GM12878 (cell line): ENCODE measurements around the gene AOPEP. TPM values are rescaled to one million over a fixed set of nuclear protein-coding genes. Genes with fewer than 3 reads are reported as not detected.

ENCODE experiments used
- ATAC-seq: fragments of 200-7000 bp; cut with Tn5 transposase; 3 replicates; pipeline ENCODE4 v1.9.1; 2020; ENCODE audit warnings: mild to moderate bottlenecking, moderate library complexity
- BruUV-seq: library from RNA; stranded (reverse); fragments of 400-500 nt; replicated peaks from 2 replicates; lab custom pipeline; 2021; lab: Mats Ljungman, UMichigan
- CTCF ChIA-PET: fragments of 300-600 bp; sonication (Branson Sonifier 250); formaldehyde crosslinking; extraction: SDS; loops from one replicate; lab custom pipeline; 2021; ENCODE audit warnings: inconsistent platforms; lab: Yijun Ruan, JAX
- POLR2A ChIA-PET: fragments of 350-600 bp; formaldehyde crosslinking; extraction: SDS; loops from one replicate; lab custom pipeline; 2021; ENCODE audit warnings: inconsistent platforms; lab: Charles Lee
- RAD21 ChIA-PET: fragments of 300-600 bp; sonication (Branson Sonifier 250); formaldehyde crosslinking; loops from one replicate; lab custom pipeline; 2023; ENCODE audit warnings: antibody characterized with exemption; ENCODE audit not compliant: unreplicated experiment; lab: Charles Lee
- SMC1A ChIA-PET: fragments of 300-600 bp; sonication (Branson Sonifier 250); formaldehyde crosslinking; loops from one replicate; lab custom pipeline; 2023; ENCODE audit not compliant: unreplicated experiment, uncharacterized antibody; lab: Charles Lee
- DNase-seq: peaks from one replicate; pipeline ENCODE4 v3.0.0-alpha.2; 2011; ENCODE audit warnings: low read depth, low spot score
- FAIRE-seq: peaks from 3 replicates; lab custom pipeline; 2011; peaks lifted over from hg19 to GRCh38; lab: Jason Lieb, UNC
- H2AFZ ChIP-seq: 2 replicates; pipeline ENCODE4 v1.6.0; 2011; ENCODE audit warnings: low read depth, low read length, control low read depth; ENCODE audit not compliant: control insufficient read depth
- H3K27ac ChIP-seq: 2 replicates; pipeline ENCODE4 v1.5.1; 2011; ENCODE audit warnings: control low read depth; ENCODE audit not compliant: control insufficient read depth, insufficient read depth
- H3K27me3 ChIP-seq, 2 experiments: replicated peaks in 1 of 2; 2 replicates each; pipeline versions ENCODE4 v1.6.0 to v1.6.1; 2011; ENCODE audit warnings: low read length in 1 of 2; ENCODE audit not compliant: control insufficient read depth in 2 of 2, insufficient read depth in 2 of 2
- H3K36me3 ChIP-seq, 2 experiments: 2 replicates each; pipeline ENCODE4 v1.5.1; 2011; ENCODE audit warnings: low read length in 1 of 2; ENCODE audit not compliant: control insufficient read depth in 2 of 2, insufficient read depth in 2 of 2
- H3K4me1 ChIP-seq: 2 replicates; pipeline ENCODE4 v1.6.1; 2011; ENCODE audit warnings: mild to moderate bottlenecking, low read length, moderate library complexity, mixed read lengths; ENCODE audit not compliant: control insufficient read depth, insufficient read depth
- H3K4me2 ChIP-seq: 2 replicates; pipeline ENCODE4 v1.6.0; 2011; ENCODE audit warnings: control low read depth; ENCODE audit not compliant: control insufficient read depth, insufficient read depth
- H3K4me3 ChIP-seq: fragments of 200-600 bp; sonication (generic); 2 replicates; pipeline ENCODE4 v1.5.1; 2016
- H3K79me2 ChIP-seq: 2 replicates; pipeline ENCODE4 v1.6.0; 2011; ENCODE audit warnings: low read length; ENCODE audit not compliant: control insufficient read depth, insufficient read depth
- H3K9ac ChIP-seq: 2 replicates; pipeline ENCODE4 v1.8.0; 2011; ENCODE audit warnings: low read length, control low read depth, mixed read lengths; ENCODE audit not compliant: control insufficient read depth, insufficient read depth
- H3K9me3 ChIP-seq: replicated peaks from 3 replicates; pipeline ENCODE4 v1.5.1; 2011; ENCODE audit warnings: mild to moderate bottlenecking, low read length; ENCODE audit not compliant: control insufficient read depth, insufficient read depth
- H4K20me1 ChIP-seq: 2 replicates; pipeline ENCODE4 v1.6.0; 2011; ENCODE audit not compliant: control insufficient read depth, insufficient read depth
- ATF7 ChIP-seq: fragments of 450-650 bp; IDR thresholded peaks from 2 replicates; pipeline ENCODE4 v1.6.1; 2016; ENCODE audit warnings: low read depth, mild to moderate bottlenecking
- BCL11A ChIP-seq: IDR thresholded peaks from 2 replicates; pipeline ENCODE4 v1.6.1; 2011; ENCODE audit warnings: low read depth, low read length
- BRCA1 ChIP-seq: IDR thresholded peaks from 2 replicates; pipeline ENCODE4 v1.6.1; 2011; ENCODE audit warnings: low read depth, low read length, improper control_type of control experiment
- JUND ChIP-seq: IDR thresholded peaks from 2 replicates; pipeline ENCODE4 v1.6.1; 2012; ENCODE audit warnings: low read depth, mild to moderate bottlenecking, low read length, improper control_type of control experiment, moderate library complexity
- KDM1A ChIP-seq: fragments of 200-600 bp; sonication (generic); IDR thresholded peaks from 2 replicates; pipeline ENCODE4 v1.6.1; 2016; ENCODE audit warnings: borderline replicate concordance
- LARP7 ChIP-seq: fragments of 450-650 bp; IDR thresholded peaks from 2 replicates; pipeline ENCODE4 v1.6.1; 2017; ENCODE audit warnings: mild to moderate bottlenecking
- NRF1 ChIP-seq: conservative IDR thresholded peaks from 2 replicates; pipeline ENCODE4 v1.6.1; 2011; ENCODE audit warnings: mild to moderate bottlenecking, low read depth, low read length, improper control_type of control experiment
- SP1 ChIP-seq: IDR thresholded peaks from one replicate; pipeline ENCODE4 v1.6.1; 2011; ENCODE audit warnings: low read depth, low read length
- STAT1 ChIP-seq: fragments of 450-650 bp; conservative IDR thresholded peaks from 2 replicates; pipeline ENCODE4 v1.6.1; 2014; ENCODE audit warnings: antibody characterized with exemption, mild to moderate bottlenecking
- ZNF24 ChIP-seq: fragments of 450-650 bp; IDR thresholded peaks from 2 replicates; pipeline ENCODE4 v1.6.1; 2017; ENCODE audit warnings: antibody characterized with exemption, mild to moderate bottlenecking
- WGBS: methylation state at CpG from one replicate; pipeline ENCODE4 v1.1.6; 2016; ENCODE audit warnings: low lambda C conversion rate; ENCODE audit not compliant: insufficient replicate concordance, insufficient coverage; ENCODE audit errors: missing lambda C conversion rate; 5-methylcytosine and 5-hydroxymethylcytosine counted together
- in situ Hi-C: fragments of 300-500 bp; cut with MboI; formaldehyde crosslinking; loops from 9 replicates; pipeline ENCODE4 v1.14.3; 2018; ENCODE audit warnings: mixed read lengths
- intact Hi-C: fragments of 100-400 bp; cut with micrococcal nuclease; formaldehyde crosslinking; loops from one replicate; pipeline ENCODE4 v1.14.2; 2022; ENCODE audit not compliant: unreplicated experiment
- polyA plus RNA-seq, 11 experiments: library from polyadenylated mRNA; depleted of rRNA in 4 of 11; unstranded in 6 of 11; stranded (reverse) in 5 of 11; fragments of >200 nt; fragmentation: Nextera tagmentation in 4 of 11; fragmentation: Illumina TruSeq in 1 of 11; extraction: Ambion mirVana in 4 of 11; extraction: Trizol in 1 of 11; gene quantifications; 1 replicate in 1 of 11; 2 replicates in 10 of 11; pipeline versions ENCODE4 v1.2.1 to v1.2.3, GENCODE V29; 2011 to 2016; ENCODE audit warnings: inconsistent platforms in 2 of 11, missing spikeins in 2 of 11, low read depth in 1 of 11
- total RNA-seq, 4 experiments: library from RNA; depleted of rRNA in 3 of 4; stranded (reverse); fragments of >200 nt in 3 of 4; fragmentation: Illumina TruSeq in 1 of 4; extraction: Trizol in 1 of 4; gene quantifications; 2 replicates each; pipeline versions ENCODE4 v1.2.1 to v1.2.3, GENCODE V29; 2013 to 2021
- TF ChIP-seq, protein P1 (sequence below): IDR thresholded peaks from 2 replicates; pipeline ENCODE4 v1.6.1; 2012; ENCODE audit warnings: low read depth, low read length, improper control_type of control experiment
- TF ChIP-seq, protein P2 (sequence below): IDR thresholded peaks from 2 replicates; pipeline ENCODE4 v1.6.1; 2011; ENCODE audit warnings: low read depth, mild to moderate bottlenecking, low read length, moderate library complexity, borderline replicate concordance; ENCODE audit errors: extremely low read depth

Gene AOPEP
- total and polyA plus RNA-seq, 10 of the 15 experiments (the other 5 are each of a cell fraction or from before 2014, with no cell fraction given), result 2.3 to 16.9 (median 10.1) TPM

DNA sequence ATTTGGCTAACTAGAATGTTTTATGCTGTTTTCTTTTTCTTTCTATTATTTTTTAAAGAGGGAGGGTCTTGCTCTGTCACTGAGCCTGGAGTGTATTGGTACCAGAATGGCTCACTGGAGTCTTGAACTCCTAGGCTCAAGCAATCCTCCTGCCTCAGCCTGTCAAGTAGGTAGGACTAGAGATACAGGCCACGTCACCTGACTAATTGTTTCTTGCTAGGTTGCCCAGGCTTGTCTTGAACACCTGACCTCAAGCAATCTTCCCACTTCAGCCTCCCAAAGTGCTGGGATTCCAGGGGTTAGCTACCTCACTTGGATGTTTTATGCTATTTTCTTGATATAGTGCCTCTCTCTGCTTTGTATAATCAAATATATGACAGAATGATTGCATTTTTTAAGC is 166.2 kb downstream of the AOPEP start:
- Histone ChIP-seq H3K27me3 (no peaks in the 10 kb centered on the region), H3K9me3 (no peaks in the 10 kb centered on the region; the same call in none of the 3 replicates), H2AFZ (no peak overlapping the region), H4K20me1 (no peaks in the 10 kb centered on the region), H3K4me2 (no peak overlapping the region), H3K27ac (no peak overlapping the region), H3K4me3 (no peak overlapping the region), H3K4me1 (no peaks in the 10 kb centered on the region)
- DNase-seq, result no peak
- SMC1A ChIA-PET, result interaction anchor here (1.1 to 2.1 kb wide), 2 partner anchors 11 to 13 kb away, joined by 3 to 5 read pairs; no protein-coding TSS in a partner anchor
- TF ChIP-seq SP1, result no peak
- TF ChIP-seq ATF7, result no peak
- TF ChIP-seq, protein P1, sequence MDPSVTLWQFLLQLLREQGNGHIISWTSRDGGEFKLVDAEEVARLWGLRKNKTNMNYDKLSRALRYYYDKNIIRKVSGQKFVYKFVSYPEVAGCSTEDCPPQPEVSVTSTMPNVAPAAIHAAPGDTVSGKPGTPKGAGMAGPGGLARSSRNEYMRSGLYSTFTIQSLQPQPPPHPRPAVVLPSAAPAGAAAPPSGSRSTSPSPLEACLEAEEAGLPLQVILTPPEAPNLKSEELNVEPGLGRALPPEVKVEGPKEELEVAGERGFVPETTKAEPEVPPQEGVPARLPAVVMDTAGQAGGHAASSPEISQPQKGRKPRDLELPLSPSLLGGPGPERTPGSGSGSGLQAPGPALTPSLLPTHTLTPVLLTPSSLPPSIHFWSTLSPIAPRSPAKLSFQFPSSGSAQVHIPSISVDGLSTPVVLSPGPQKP, result no peak
- no peak for TF ChIP-seq JUND
- no peak for TF ChIP-seq ZNF24
- TF ChIP-seq BRCA1, result no peak
- TF ChIP-seq KDM1A, result no peak
- TF ChIP-seq NRF1, result no peak
- TF ChIP-seq, protein P2, sequence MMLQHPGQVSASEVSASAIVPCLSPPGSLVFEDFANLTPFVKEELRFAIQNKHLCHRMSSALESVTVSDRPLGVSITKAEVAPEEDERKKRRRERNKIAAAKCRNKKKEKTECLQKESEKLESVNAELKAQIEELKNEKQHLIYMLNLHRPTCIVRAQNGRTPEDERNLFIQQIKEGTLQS, result no peak
- TF ChIP-seq BCL11A, result no peak
- no peak for TF ChIP-seq LARP7
- no peak for TF ChIP-seq STAT1
- TF ChIP-seq, all 136 proteins: peak for 0
- WGBS, result 92% methylated on average over 1 of the region's 1 CpG
- Histone ChIP-seq H3K79me2 (no peaks in the 10 kb centered on the region), H3K9ac (no peak overlapping the region), H3K36me3 (no peaks in the 10 kb centered on the region)
- ATAC-seq, result no peak
- ChIA-PET POLR2A (no interaction called here), RAD21 (no interaction called here), CTCF (no interaction called here)
- in situ Hi-C loops (no loop called here), intact Hi-C loops (no loop called here)
- no TSS peak for BruUV-seq
- no peak for FAIRE-seq
